Measurements from ENCODE around the gene LRRC8B. TPM values are rescaled to one million over a fixed set of nuclear protein-coding genes. Genes with fewer than 3 reads are reported as not detected.

LRRC8B gene
- total RNA-seq, 1 donor from 2014 or later, result 6.4 TPM

DNA sequence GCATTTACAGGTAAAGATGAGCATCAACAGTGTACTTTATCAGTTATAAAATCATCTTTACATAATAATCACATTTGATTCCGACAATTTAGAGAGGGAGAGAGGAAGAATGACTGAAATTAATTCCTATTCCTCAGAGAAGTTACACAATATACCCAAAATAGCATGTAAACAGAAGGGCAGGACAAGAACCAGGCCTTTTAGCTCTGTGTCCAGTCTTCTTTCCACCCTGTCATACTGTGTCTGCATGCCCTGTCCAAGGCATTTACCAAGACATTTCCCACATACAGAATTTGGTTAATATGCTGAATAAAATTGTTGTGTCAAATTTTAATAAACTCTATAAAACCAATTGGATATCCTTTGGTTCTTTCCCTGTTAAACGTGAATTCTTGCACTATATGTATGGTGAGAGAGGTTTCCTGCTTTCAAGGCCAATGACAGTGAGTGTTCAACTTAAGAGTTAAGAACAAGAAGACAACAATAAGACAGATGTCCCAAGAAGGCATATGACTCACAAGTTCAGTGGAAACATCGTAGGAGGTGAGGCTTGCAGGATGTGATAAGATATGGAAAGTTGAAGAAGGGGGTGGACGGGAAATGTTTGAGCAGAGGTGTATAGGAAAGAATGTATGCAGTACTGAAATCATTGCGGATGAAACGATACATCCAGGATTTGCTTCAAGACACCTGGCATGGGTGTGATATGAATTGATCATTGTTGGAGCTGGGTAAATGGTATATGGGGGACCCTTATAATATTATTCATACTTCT lies 20.8 kb downstream of the LRRC8B start:
- Mint-ChIP-seq H3K36me3 (ENCODE audit: low read depth, unreplicated experiment) (no peaks in the 10 kb centered on the region), H3K27me3 (ENCODE audit: low read depth, unreplicated experiment) (no peaks in the 10 kb centered on the region), H3K27ac (ENCODE audit: unreplicated experiment) (no peak overlapping the region), H3K4me3 (ENCODE audit: unreplicated experiment) (no peak overlapping the region), H3K9me3 (ENCODE audit: unreplicated experiment) (no peaks in the 10 kb centered on the region), H3K4me1 (ENCODE audit: low read depth, unreplicated experiment) (peaks cover 27% of the 10 kb centered on the region)
- Histone ChIP-seq H3K79me2 (ENCODE audit: insufficient read depth, low read length) (no peaks in the 10 kb centered on the region), H3K4me2 (ENCODE audit: low read length) (peak overlapping the region; percentile 9), H3K27me3 (ENCODE audit: insufficient read depth, low read length) (no peaks in the 10 kb centered on the region), H2AFZ (ENCODE audit: low read depth, low read length) (no peak overlapping the region), H4K20me1 (ENCODE audit: insufficient read depth, low read length) (no peaks in the 10 kb centered on the region), H3K9me3 (ENCODE audit: insufficient read depth, low read depth, low read length) (no peaks in the 10 kb centered on the region), H3K4me3 (ENCODE audit: insufficient read depth, low read depth, low read length) (no peak overlapping the region), H3K36me3 (ENCODE audit: insufficient read depth, low read length) (no peaks in the 10 kb centered on the region), H3K9ac (ENCODE audit: low read length) (no peak overlapping the region), H3K4me1 (ENCODE audit: insufficient read depth, low read length) (peaks cover 22% of the 10 kb centered on the region), H3K27ac (ENCODE audit: low read depth, low read length) (no peak overlapping the region)
- TF ChIP-seq, protein P1, sequence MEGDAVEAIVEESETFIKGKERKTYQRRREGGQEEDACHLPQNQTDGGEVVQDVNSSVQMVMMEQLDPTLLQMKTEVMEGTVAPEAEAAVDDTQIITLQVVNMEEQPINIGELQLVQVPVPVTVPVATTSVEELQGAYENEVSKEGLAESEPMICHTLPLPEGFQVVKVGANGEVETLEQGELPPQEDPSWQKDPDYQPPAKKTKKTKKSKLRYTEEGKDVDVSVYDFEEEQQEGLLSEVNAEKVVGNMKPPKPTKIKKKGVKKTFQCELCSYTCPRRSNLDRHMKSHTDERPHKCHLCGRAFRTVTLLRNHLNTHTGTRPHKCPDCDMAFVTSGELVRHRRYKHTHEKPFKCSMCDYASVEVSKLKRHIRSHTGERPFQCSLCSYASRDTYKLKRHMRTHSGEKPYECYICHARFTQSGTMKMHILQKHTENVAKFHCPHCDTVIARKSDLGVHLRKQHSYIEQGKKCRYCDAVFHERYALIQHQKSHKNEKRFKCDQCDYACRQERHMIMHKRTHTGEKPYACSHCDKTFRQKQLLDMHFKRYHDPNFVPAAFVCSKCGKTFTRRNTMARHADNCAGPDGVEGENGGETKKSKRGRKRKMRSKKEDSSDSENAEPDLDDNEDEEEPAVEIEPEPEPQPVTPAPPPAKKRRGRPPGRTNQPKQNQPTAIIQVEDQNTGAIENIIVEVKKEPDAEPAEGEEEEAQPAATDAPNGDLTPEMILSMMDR (IDR thresholded peaks at IDR 0.05; ENCODE audit: insufficient read depth, low read depth, low read length), result no peak
- no peak for TF ChIP-seq EZH2 (IDR thresholded peaks at IDR 0.05; ENCODE audit: insufficient read depth, low read length)
- FAIRE-seq (no peak), DNase-seq (ENCODE audit: low read depth) (peak; percentile 81)

DNA sequence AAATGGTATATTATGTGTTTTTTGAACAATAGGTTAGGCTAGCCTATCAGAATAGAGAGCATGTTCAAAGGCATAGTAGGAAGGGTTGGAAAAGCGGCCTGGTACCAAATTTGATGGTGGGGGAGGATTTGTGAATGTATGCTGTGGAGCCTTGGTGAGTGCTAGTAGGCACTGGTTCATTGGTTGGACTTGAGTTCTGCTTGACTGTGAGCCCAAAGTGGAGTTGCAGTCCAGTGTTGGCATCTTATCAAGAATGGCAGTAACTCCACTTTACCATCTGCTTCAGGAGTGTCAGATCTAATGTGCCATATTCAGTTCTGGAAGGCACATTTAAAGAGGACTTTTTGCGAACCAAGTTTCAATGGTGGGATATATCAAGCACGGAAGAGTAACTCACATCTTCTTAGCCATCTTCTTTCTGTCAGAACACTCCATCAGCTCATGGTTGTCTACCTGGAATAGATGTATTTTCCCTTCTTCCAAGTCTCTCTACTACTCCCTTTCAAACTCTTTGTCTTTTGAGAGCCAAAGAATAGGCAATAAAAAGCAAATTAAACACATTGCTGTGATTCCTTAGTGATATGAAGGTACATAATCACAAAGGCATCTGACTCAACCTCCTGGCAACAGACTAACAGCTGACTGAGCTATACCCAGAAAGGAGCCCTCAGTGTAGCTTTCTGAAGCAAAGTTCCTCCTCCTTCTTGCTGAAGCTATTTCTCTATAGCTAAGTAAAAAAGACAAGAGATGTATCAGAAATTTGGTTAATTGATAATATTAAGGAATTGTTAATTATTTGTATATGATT lies 21.7 kb downstream of the LRRC8B start:
- Mint-ChIP-seq H3K4me1 (ENCODE audit: low read depth, unreplicated experiment) (peaks cover 31% of the 10 kb centered on the region), H3K4me3 (ENCODE audit: unreplicated experiment) (no peak overlapping the region), H3K36me3 (ENCODE audit: low read depth, unreplicated experiment) (no peaks in the 10 kb centered on the region), H3K9me3 (ENCODE audit: unreplicated experiment) (no peaks in the 10 kb centered on the region), H3K27ac (ENCODE audit: unreplicated experiment) (peak overlapping the region; percentile 15), H3K27me3 (ENCODE audit: low read depth, unreplicated experiment) (no peaks in the 10 kb centered on the region)
- Histone ChIP-seq H4K20me1 (ENCODE audit: insufficient read depth, low read length) (no peaks in the 10 kb centered on the region), H3K9me3 (ENCODE audit: insufficient read depth, low read depth, low read length) (no peaks in the 10 kb centered on the region), H3K36me3 (ENCODE audit: insufficient read depth, low read length) (no peaks in the 10 kb centered on the region), H3K27ac (ENCODE audit: low read depth, low read length) (peak overlapping the region; percentile 17), H3K79me2 (ENCODE audit: insufficient read depth, low read length) (no peaks in the 10 kb centered on the region), H3K4me1 (ENCODE audit: insufficient read depth, low read length) (peaks cover 22% of the 10 kb centered on the region), H3K4me3 (ENCODE audit: insufficient read depth, low read depth, low read length) (no peak overlapping the region), H3K4me2 (ENCODE audit: low read length) (peak overlapping the region; percentile 32), H3K27me3 (ENCODE audit: insufficient read depth, low read length) (no peaks in the 10 kb centered on the region), H3K9ac (ENCODE audit: low read length) (no peak overlapping the region), H2AFZ (ENCODE audit: low read depth, low read length) (no peak overlapping the region)
- DNase-seq (ENCODE audit: low read depth) (peak; percentile 72), FAIRE-seq (no peak)
- TF ChIP-seq EZH2 (IDR thresholded peaks at IDR 0.05; ENCODE audit: insufficient read depth, low read length), result no peak
- TF ChIP-seq, protein P1 (IDR thresholded peaks at IDR 0.05; ENCODE audit: insufficient read depth, low read depth, low read length), result no peak

Measured in astrocyte (in vitro differentiated cells and primary cell).